Endothelial cell of umbilical vein (primary cell): Measurements from ENCODE around the gene PAIP2B.

Experiments
- CTCF ChIP-seq, 2 donors: IDR thresholded peaks; 1 replicate in 1 of 2; 2 replicates in 1 of 2; pipeline ENCODE4 v1.5.1; 2011; ENCODE audit warnings: low read length in 2 of 2, mild to moderate bottlenecking in 2 of 2, moderate library complexity in 2 of 2, control low read depth in 1 of 2, inconsistent platforms in 1 of 2, low read depth in 1 of 2; ENCODE audit not compliant: insufficient read depth in 1 of 2; ENCODE audit errors: extremely low read depth in 1 of 2
- EZH2 ChIP-seq: IDR thresholded peaks from 2 replicates; pipeline ENCODE4 v1.6.1; 2012; ENCODE audit warnings: borderline replicate concordance, low read depth, mild to moderate bottlenecking, moderate library complexity, low read length, inconsistent platforms; ENCODE audit not compliant: severe bottlenecking
- FOS ChIP-seq: IDR thresholded peaks from 2 replicates; pipeline ENCODE4 v1.6.1; 2011; ENCODE audit warnings: mild to moderate bottlenecking, low read length, moderate library complexity, borderline replicate concordance; ENCODE audit not compliant: insufficient read depth
- JUN ChIP-seq: IDR thresholded peaks from 2 replicates; pipeline ENCODE4 v1.6.1; 2011; ENCODE audit warnings: borderline replicate concordance, low read depth; ENCODE audit not compliant: insufficient read length, insufficient read depth
- MAX ChIP-seq: IDR thresholded peaks from 2 replicates; pipeline ENCODE4 v1.6.1; 2011; ENCODE audit not compliant: insufficient read depth, insufficient read length
- MYC ChIP-seq: IDR thresholded peaks from one replicate; pipeline ENCODE4 v1.6.1; 2011; ENCODE audit warnings: mild to moderate bottlenecking, low read depth, low read length
- POLR2A ChIP-seq: IDR thresholded peaks from 2 replicates; pipeline ENCODE4 v1.6.1; 2012; ENCODE audit warnings: low read depth, mild to moderate bottlenecking, control low read depth, low read length
- POLR2AphosphoS5 ChIP-seq: IDR thresholded peaks from 2 replicates; pipeline ENCODE4 v1.6.1; 2012; ENCODE audit warnings: low read depth, mild to moderate bottlenecking, control low read depth, low read length, moderate library complexity; ENCODE audit not compliant: insufficient read depth

- TF ChIP-seq CTCF (IDR thresholded peaks at IDR 0.05; ENCODE audit: extremely low read depth in 1 of 2, insufficient read depth in 1 of 2, low read depth in 1 of 2, low read length in 2 of 2): no peak
- TF ChIP-seq EZH2: no peak
- TF ChIP-seq POLR2A: no peak
- no peak for TF ChIP-seq POLR2AphosphoS5
- no peak for TF ChIP-seq MYC
- TF ChIP-seq FOS: no peak
- no peak for TF ChIP-seq JUN
- no peak for TF ChIP-seq MAX
These were observed 90.7 kb downstream of the PAIP2B start for GRCh38 chr2:71136174-71136573.
